ENCODE results near the gene TOR2A. TPM values are rescaled to one million over a fixed set of nuclear protein-coding genes. Genes with fewer than 3 reads are reported as not detected.

The TOR2A gene
- total and polyA plus RNA-seq, 9 of the 15 experiments (the other 6 are each of a cell fraction or from before 2014, with no cell fraction given) = 0.80 to 25.9 (median 11.1) TPM

DNA sequence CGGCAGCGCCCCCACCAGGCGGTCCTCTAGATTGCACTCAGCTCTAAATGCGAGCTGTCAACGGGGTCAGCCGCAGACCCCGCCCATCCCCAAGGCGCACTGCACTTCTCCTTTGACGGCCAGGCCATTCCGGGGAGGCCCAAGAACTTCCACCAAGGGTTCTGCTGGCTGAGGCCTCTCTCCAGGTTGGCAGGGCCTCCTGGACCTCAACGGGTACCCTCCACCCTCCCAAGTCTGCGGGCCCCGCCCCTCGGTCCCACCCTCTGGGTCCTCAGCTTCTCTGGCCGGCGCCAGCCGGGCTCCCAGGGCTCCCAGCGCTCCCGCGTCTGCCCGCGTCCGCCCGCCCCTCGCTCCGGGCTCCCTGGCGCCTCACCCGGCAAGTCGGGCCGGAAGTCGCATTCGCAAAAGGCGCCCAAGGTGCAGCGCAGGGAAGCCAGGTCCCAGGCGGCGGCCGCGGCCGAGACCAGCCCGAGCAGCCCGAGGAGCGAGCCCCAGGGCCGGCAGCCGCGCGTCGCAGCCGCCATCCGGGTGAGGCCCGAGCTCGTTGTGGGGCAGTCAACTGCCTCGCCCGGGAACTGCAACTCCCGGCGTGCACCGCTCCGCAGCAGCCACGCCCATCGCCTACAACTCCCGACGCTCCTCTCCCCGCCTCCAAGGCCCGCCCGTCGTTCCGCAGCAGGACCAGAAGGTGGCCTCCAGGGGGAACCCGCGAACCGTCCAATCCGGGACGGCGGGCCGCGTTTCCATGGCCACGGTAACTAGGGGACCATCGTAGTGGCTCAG is at the start of gene TOR2A (continued):
- TF ChIP-seq, protein P1, sequence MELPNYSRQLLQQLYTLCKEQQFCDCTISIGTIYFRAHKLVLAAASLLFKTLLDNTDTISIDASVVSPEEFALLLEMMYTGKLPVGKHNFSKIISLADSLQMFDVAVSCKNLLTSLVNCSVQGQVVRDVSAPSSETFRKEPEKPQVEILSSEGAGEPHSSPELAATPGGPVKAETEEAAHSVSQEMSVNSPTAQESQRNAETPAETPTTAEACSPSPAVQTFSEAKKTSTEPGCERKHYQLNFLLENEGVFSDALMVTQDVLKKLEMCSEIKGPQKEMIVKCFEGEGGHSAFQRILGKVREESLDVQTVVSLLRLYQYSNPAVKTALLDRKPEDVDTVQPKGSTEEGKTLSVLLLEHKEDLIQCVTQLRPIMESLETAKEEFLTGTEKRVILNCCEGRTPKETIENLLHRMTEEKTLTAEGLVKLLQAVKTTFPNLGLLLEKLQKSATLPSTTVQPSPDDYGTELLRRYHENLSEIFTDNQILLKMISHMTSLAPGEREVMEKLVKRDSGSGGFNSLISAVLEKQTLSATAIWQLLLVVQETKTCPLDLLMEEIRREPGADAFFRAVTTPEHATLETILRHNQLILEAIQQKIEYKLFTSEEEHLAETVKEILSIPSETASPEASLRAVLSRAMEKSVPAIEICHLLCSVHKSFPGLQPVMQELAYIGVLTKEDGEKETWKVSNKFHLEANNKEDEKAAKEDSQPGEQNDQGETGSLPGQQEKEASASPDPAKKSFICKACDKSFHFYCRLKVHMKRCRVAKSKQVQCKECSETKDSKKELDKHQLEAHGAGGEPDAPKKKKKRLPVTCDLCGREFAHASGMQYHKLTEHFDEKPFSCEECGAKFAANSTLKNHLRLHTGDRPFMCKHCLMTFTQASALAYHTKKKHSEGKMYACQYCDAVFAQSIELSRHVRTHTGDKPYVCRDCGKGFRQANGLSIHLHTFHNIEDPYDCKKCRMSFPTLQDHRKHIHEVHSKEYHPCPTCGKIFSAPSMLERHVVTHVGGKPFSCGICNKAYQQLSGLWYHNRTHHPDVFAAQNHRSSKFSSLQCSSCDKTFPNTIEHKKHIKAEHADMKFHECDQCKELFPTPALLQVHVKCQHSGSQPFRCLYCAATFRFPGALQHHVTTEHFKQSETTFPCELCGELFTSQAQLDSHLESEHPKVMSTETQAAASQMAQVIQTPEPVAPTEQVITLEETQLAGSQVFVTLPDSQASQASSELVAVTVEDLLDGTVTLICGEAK (IDR thresholded peaks at IDR 0.05) = peak; percentile 79
- TF ChIP-seq, protein P1 (CRISPR knock-in tag; IDR thresholded peaks at IDR 0.05) = no peak
- TF ChIP-seq, protein P2, sequence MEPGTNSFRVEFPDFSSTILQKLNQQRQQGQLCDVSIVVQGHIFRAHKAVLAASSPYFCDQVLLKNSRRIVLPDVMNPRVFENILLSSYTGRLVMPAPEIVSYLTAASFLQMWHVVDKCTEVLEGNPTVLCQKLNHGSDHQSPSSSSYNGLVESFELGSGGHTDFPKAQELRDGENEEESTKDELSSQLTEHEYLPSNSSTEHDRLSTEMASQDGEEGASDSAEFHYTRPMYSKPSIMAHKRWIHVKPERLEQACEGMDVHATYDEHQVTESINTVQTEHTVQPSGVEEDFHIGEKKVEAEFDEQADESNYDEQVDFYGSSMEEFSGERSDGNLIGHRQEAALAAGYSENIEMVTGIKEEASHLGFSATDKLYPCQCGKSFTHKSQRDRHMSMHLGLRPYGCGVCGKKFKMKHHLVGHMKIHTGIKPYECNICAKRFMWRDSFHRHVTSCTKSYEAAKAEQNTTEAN (CRISPR knock-in tag; IDR thresholded peaks at IDR 0.05) = 0 out of 2 replicates have a peak, but pooled peaks have one; percentile 12
- TF ChIP-seq, protein P3, sequence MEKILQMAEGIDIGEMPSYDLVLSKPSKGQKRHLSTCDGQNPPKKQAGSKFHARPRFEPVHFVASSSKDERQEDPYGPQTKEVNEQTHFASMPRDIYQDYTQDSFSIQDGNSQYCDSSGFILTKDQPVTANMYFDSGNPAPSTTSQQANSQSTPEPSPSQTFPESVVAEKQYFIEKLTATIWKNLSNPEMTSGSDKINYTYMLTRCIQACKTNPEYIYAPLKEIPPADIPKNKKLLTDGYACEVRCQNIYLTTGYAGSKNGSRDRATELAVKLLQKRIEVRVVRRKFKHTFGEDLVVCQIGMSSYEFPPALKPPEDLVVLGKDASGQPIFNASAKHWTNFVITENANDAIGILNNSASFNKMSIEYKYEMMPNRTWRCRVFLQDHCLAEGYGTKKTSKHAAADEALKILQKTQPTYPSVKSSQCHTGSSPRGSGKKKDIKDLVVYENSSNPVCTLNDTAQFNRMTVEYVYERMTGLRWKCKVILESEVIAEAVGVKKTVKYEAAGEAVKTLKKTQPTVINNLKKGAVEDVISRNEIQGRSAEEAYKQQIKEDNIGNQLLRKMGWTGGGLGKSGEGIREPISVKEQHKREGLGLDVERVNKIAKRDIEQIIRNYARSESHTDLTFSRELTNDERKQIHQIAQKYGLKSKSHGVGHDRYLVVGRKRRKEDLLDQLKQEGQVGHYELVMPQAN (IDR thresholded peaks at IDR 0.05; ENCODE audit: borderline replicate concordance) = peak; percentile 74; the same call in 1 of the 2 replicates
- peak; percentile 73 for TF ChIP-seq POU5F1 (IDR thresholded peaks at IDR 0.05; ENCODE audit: borderline replicate concordance, low read depth, low read length, partially characterized antibody)
- peak; percentile 100 for TF ChIP-seq MXI1 (IDR thresholded peaks at IDR 0.05; ENCODE audit: low read depth, low read length)
- peak in 1 of 2 experiments; percentile 86; a peak in 2 of 4 replicates for TF ChIP-seq TEAD1 (CRISPR knock-in tag; IDR thresholded peaks at IDR 0.05)
- no peak for TF ChIP-seq MCM3 (IDR thresholded peaks at IDR 0.05)
- no peak for TF ChIP-seq IFI16 (CRISPR knock-in tag; IDR thresholded peaks at IDR 0.05)
- TF ChIP-seq, protein P4, sequence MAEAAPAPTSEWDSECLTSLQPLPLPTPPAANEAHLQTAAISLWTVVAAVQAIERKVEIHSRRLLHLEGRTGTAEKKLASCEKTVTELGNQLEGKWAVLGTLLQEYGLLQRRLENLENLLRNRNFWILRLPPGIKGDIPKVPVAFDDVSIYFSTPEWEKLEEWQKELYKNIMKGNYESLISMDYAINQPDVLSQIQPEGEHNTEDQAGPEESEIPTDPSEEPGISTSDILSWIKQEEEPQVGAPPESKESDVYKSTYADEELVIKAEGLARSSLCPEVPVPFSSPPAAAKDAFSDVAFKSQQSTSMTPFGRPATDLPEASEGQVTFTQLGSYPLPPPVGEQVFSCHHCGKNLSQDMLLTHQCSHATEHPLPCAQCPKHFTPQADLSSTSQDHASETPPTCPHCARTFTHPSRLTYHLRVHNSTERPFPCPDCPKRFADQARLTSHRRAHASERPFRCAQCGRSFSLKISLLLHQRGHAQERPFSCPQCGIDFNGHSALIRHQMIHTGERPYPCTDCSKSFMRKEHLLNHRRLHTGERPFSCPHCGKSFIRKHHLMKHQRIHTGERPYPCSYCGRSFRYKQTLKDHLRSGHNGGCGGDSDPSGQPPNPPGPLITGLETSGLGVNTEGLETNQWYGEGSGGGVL (CRISPR knock-in tag; IDR thresholded peaks at IDR 0.05) = no peak
